Lung (tissue), 12 donors: ENCODE data around the gene GDNF. TPM values are rescaled to one million over a fixed set of nuclear protein-coding genes. Genes with fewer than 3 reads are reported as not detected.

Source experiments
- ATAC-seq: fragments of 200-7000 bp; cut with Tn5 transposase; one replicate; pipeline ENCODE4 v1.9.1; 2020; ENCODE audit warnings: moderate number of reproducible peaks; ENCODE audit not compliant: insufficient read depth, low FRiP score
- DNase-seq, 3 donors: peaks; one replicate each; pipeline ENCODE4 v3.0.0-alpha.2; 2013 to 2017
- H3K27ac ChIP-seq, 2 donors: one replicate each; pipeline ENCODE4 v1.5.1; 2013; ENCODE audit warnings: mild to moderate bottlenecking in 2 of 2, moderate library complexity in 2 of 2, control low read depth in 1 of 2, inconsistent platforms in 1 of 2, low read depth in 1 of 2, low read length in 1 of 2
- H3K27me3 ChIP-seq, 3 donors: one replicate each; pipeline ENCODE4 v1.5.1; 2013; ENCODE audit warnings: low read length in 2 of 3; ENCODE audit not compliant: control insufficient read depth in 3 of 3, insufficient read depth in 3 of 3
- H3K36me3 ChIP-seq, 4 donors: one replicate each; pipeline ENCODE4 v1.5.1; 2013; ENCODE audit warnings: low read length in 4 of 4, mild to moderate bottlenecking in 1 of 4, moderate library complexity in 1 of 4; ENCODE audit not compliant: control insufficient read depth in 4 of 4, insufficient read depth in 4 of 4
- H3K4me1 ChIP-seq, 5 donors: one replicate each; pipeline ENCODE4 v1.5.1; 2013; ENCODE audit warnings: low read length in 5 of 5, mild to moderate bottlenecking in 2 of 5, moderate library complexity in 1 of 5; ENCODE audit not compliant: control insufficient read depth in 5 of 5, insufficient read depth in 5 of 5
- H3K4me3 ChIP-seq: one replicate; pipeline ENCODE4 v1.5.1; 2013; ENCODE audit warnings: mild to moderate bottlenecking, control low read depth, moderate library complexity
- H3K9ac ChIP-seq, 2 donors: one replicate each; pipeline ENCODE4 v1.5.1; 2013; ENCODE audit warnings: low read length in 2 of 2, control low read depth in 1 of 2; ENCODE audit not compliant: insufficient read depth in 1 of 2
- H3K9me3 ChIP-seq, 4 donors: one replicate each; pipeline ENCODE4 v1.5.1; 2013; ENCODE audit warnings: low read length in 3 of 4, mild to moderate bottlenecking in 1 of 4, moderate library complexity in 1 of 4; ENCODE audit not compliant: control insufficient read depth in 4 of 4, insufficient read depth in 3 of 4
- CTCF ChIP-seq: IDR thresholded peaks from 2 replicates; pipeline ENCODE4 v1.5.1; 2012; ENCODE audit warnings: mild to moderate bottlenecking; ENCODE audit errors: control extremely low read depth, extremely low read depth
- WGBS, 2 donors: extraction: QIAGEN DNeasy Blood & Tissue Kit; methylation state at CpG; one replicate each; pipeline ENCODE4 v1.1.7; 2013; 5-methylcytosine and 5-hydroxymethylcytosine counted together
- polyA plus RNA-seq, 2 donors: library from polyadenylated mRNA; stranded (reverse); fragments of 200-250 nt; gene quantifications; one replicate each; pipeline ENCODE4 v1.2.1, GENCODE V29; 2013
- total RNA-seq, 2 donors: library from RNA; depleted of rRNA in 1 of 2; stranded (reverse); fragments of >200 nt in 1 of 2; gene quantifications; one replicate each; pipeline ENCODE4 v1.2.1, GENCODE V29; 2014 to 2021
- donor health status: control.
- donor health status: control.
- donor health status: Bipolar disorder and iron deficiency.
- donor health status: healthy.
- donor health status: DM: yes; HTN: yes; CAD: no.

GDNF gene
- total and polyA plus RNA-seq, 4 donors = 0.05 TPM; not detected in 3

GRCh38 chr5:37776826-37777225, 63.0 kb downstream of the GDNF start:
- Histone ChIP-seq H3K9ac (no peak overlapping the region), H3K27ac (no peak overlapping the region), H3K4me1 (no peaks in the 10 kb centered on the region), H3K9me3 (peaks cover 0 to 4% (median 1%) of the 10 kb centered on the region in 4 donors), H3K4me3 (no peak overlapping the region), H3K27me3 (no peaks in the 10 kb centered on the region), H3K36me3 (no peaks in the 10 kb centered on the region)
- no peak for ATAC-seq
- WGBS, 2 donors = 80 to 88% methylated on average over 7 of the region's 7 CpGs
- no peak for TF ChIP-seq CTCF
- DNase-seq = no peak

GRCh38 chr5:37774912-37775483, 64.8 kb downstream of the GDNF start:
- H3K4me1 ChIP-seq = no peaks in the 10 kb centered on the region
- no peak overlapping the region for H3K4me3 ChIP-seq

GRCh38 chr5:37773809-37774208, 66.0 kb downstream of the GDNF start:
- H3K9me3 ChIP-seq = peaks cover 0 to 4% (median 1%) of the 10 kb centered on the region in 4 donors
- H3K4me1 ChIP-seq = no peaks in the 10 kb centered on the region
- H3K27me3 ChIP-seq = no peaks in the 10 kb centered on the region
- TF ChIP-seq CTCF = no peak
- WGBS, 2 donors = 87 to 100% methylated on average over 1 of the region's 1 CpG
- no peak overlapping the region for H3K9ac ChIP-seq
- H3K36me3 ChIP-seq = no peaks in the 10 kb centered on the region
- H3K4me3 ChIP-seq = no peak overlapping the region
- no peak for ATAC-seq
- H3K27ac ChIP-seq = no peak overlapping the region
- DNase-seq = no peak

More at GRCh38 chr5:37774912-37775483, 64.8 kb downstream of the GDNF start:
- H3K27ac ChIP-seq = no peak overlapping the region
- 98 to 100% methylated on average over 9 of the region's 9 CpGs for WGBS, 2 donors
- H3K36me3 ChIP-seq = no peaks in the 10 kb centered on the region
- DNase-seq (no peak), ATAC-seq (no peak)
- H3K9ac ChIP-seq = no peak overlapping the region
- TF ChIP-seq CTCF = no peak
- peaks cover 0 to 4% (median 1%) of the 10 kb centered on the region in 4 donors for H3K9me3 ChIP-seq
- no peaks in the 10 kb centered on the region for H3K27me3 ChIP-seq

GRCh38 chr5:37772255-37772654, 67.6 kb downstream of the GDNF start:
- no peaks in the 10 kb centered on the region for H3K4me1 ChIP-seq
- no peak overlapping the region for H3K27ac ChIP-seq
- no peaks in the 10 kb centered on the region for H3K27me3 ChIP-seq
- H3K9me3 ChIP-seq = peaks cover 0 to 4% (median 1%) of the 10 kb centered on the region in 4 donors
- WGBS, 2 donors = 79 to 91% methylated on average over 2 of the region's 2 CpGs
- H3K9ac ChIP-seq = no peak overlapping the region
- no peaks in the 10 kb centered on the region for H3K36me3 ChIP-seq
- TF ChIP-seq CTCF = no peak
- H3K4me3 ChIP-seq = no peak overlapping the region
- DNase-seq (no peak), ATAC-seq (no peak)
